AML-193 (cell line): ENCODE measurements around the gene CPS1.
A peak's percentile ranks its signal among the peaks of the same experiment; 100 is the strongest.

ENCODE experiments used
- DNase-seq, 2 experiments: peaks; one replicate each; lab custom pipeline; 2025; lab: John Stamatoyannopoulos, UW

CPS1 gene

GRCh38 chr2:210606001-210606400 is 49.6 kb downstream of the CPS1 start:
- no peak for DNase-seq

- no peak for DNase-seq
These were observed 55.1 kb downstream of the CPS1 start for GRCh38 chr2:210611466-210611865.

DNA sequence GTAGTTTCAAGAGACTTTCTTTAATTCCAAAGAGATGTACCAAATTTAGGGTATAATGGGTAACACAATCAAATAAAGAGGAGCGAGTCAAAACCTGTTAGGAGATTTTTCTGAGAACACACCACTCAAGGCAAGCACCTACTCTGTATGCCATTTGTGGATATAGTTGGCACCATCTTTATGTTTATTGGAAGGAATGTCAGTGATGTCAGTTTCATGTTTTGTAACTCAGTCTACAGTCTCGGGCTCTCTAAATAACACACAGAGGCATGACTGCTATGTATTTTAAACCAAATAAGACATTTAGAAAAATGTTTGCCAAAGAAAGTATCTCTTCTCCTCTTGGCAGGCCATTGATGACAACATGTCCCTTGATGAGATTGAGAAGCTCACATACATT is 59.7 kb downstream of the CPS1 start:
- DNase-seq: no peak

DNA sequence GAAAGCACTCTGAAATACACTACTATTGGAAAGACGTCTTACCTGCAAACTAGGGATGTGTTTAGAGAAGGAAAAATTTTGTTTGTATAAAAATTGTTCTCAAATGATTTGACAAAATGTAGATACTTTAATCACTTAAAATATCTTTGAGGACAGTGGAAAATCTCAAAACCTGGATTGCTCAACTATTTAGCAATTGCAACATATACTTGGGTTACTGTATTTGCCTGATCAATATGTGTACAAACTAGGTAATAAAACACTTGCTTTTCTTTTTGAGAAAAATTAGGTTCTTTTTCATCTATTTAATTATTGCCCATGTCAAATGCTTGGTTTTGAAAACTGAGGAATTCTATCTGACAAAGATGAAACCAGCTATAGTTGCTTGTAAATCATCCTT is 60.9 kb downstream of the CPS1 start:
- DNase-seq: peak in 1 of 2 experiments; percentile 1

- DNase-seq: peak; percentile 34 to 35
These were observed 61.4 kb downstream of the CPS1 start for GRCh38 chr2:210617732-210618330.

DNA sequence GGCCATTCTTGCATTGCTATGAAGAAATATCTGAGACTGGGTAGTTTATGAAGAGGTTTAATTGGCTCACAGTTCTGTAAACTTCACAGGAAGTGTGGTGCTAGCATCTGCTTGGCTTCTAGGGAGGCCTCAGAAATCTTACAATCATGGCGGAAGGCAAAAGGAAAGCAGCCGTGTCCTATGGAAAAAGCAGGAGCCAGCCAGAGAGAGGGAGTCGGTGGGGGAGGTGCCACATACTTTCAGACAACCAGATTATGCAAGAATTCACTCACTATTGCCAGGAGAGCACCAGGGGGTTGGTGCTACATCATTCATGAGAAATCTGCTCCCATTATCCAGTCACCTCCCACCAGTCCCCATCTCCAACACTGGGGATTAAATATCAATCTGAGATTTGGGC is 64.1 kb downstream of the CPS1 start:
- no peak for DNase-seq

DNA sequence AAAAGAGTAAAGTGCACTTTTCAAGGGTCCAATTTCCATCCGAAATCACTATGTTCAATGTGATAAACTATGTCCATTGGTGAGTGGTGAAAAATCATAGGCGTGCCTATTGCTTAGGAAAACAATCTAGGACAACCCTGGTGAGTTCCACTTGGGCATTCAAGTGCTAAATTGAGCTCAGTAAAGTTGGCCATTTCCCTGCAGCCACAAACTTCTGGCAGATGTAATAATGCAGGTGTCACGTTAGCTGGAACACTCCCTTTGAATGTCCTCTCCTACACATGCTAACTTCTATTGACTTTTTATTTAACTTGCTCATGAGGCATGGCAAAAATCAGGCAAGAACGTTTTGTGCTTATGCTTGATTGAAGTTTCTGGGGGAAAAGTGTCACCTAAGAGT is 67.1 kb downstream of the CPS1 start:
- DNase-seq: no peak

DNA sequence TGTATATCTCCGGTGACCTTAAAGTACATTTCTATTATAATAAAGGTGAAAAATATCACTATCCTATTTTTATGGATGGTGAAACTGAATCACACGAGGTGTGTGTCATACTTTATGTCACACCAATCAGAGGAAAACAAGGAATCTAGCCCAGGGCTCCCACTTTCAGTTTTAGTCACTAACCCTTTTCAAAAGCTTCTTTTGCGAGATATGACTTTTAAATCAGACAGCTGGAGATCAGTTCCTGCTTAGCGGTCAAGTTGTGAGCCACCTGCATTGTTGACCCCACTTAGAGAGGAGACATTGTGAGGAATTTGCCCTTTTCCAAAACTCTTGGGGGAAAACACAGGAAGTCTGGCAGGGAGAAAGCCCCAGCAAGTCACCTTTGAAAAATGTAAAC is 70.5 kb downstream of the CPS1 start:
- DNase-seq: no peak

DNA sequence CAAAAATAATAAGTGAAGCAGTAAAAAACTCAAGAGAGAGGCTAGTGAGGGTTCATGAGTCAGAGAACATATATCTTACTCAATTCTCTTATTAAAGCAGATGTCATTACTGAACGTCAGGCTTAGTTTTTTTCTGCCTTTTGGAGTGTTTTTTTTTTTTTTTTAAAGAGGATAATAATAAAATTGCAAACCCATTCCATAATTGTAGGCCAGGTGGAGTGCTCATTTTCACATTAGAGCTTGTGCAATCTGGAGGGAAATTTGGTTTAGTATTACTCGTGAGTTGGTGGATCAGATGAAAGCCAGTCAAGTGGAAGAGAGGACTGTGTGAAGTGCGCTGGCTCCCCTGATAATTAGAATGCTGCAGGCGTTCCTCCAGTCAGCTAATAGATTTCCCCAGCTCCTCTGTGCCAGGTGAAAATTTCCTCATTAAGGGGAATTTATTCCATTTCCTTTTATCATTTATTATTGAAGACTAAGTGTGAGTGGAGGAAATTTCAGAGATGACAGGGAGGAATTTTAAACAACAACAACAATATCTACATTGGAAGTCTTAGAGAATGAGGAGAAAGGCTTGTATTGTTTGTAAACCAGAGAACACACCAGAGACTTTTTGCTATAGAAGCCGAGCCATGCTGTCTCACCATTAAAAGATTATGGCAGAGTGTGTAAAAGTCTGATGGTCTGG is 74.6 kb downstream of the CPS1 start:
- DNase-seq: no peak

GRCh38 chr2:210633699-210634098 is 77.3 kb downstream of the CPS1 start:
- no peak for DNase-seq

- DNase-seq: no peak
These were observed 78.9 kb downstream of the CPS1 start for GRCh38 chr2:210635257-210635656.

- DNase-seq: no peak
These were observed 85.9 kb downstream of the CPS1 start for GRCh38 chr2:210642333-210642732.

DNA sequence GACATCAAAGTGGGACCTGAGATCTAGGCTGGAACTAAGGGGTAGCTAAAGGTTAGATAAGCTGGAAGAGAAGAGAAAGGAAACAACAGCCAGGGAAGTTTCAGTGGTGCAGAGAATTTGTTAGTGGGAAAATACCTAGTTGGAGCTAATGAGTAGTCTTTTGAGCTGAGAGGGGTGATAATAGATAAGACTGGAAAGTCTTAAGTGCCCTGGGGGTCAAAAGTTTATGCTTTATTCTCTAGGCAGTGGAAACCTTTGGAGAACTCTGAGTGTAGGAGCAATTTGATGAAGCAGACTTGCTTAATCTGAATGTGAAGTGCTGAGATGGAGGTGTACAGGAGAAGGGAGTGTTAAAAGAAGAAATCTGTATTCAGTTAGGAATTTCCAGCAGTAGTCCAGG is 90.8 kb downstream of the CPS1 start:
- DNase-seq: no peak

DNA sequence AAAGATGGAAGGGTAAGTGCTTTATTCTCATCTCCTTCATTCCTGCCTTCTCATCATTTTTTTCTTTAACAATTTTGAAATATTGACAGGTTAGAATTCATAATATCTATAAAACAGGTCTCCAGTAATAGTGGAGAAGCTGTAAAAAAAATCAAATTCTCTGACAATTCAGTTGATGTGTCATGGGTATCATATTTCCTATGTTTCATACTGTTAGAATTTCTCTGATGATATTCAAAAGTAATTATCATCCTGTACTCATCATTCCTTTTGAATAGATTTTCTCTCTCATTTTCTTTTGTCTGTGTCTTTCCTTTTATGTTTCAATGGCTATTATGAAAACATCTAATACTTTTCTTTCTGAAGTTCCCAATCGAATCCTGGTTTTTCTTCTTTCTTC is 97.7 kb downstream of the CPS1 start:
- no peak for DNase-seq

- no peak for DNase-seq
These were observed 99.0 kb downstream of the CPS1 start for GRCh38 chr2:210655229-210655975.

DNA sequence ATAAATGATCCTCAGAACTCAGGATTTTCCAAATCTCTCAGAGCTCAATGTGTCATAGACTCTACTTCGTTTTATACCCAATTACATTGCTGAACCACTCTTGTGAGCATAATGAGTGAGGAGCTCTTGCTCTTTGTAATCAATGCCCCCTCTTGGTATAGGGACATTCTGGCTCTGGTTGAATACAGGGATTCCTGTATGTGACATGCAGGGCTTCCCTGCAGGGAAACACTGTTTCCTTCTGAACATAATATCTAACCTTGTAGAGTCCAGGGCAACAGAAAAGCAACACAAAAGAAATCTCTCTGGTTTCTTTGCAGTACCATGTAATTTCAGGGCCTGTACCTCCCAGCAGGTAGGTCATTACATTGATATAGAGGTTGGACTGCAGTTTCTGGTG is 101.5 kb downstream of the CPS1 start:
- DNase-seq: no peak

- DNase-seq: no peak
These were observed 104.4 kb downstream of the CPS1 start for GRCh38 chr2:210660751-210661150.

DNA sequence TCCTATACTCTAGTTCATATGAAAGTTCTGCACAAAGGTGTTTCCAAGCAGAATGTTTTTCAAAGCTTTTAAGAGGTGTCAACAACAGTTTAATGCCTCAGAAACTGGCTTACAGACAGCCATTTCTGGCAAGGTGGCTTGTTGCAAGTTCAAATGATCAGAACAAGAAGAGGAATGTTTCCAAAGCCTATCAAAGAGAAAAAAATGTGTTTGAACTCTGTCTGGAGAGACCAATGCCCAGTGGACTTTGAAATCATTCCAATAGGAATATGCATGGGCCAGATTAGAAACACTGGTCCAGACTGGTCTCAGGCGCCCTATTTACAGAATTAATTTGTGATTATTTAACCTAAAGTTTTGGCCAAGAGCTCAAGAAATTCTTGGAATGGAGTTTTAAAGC is 106.2 kb downstream of the CPS1 start:
- DNase-seq: no peak

DNA sequence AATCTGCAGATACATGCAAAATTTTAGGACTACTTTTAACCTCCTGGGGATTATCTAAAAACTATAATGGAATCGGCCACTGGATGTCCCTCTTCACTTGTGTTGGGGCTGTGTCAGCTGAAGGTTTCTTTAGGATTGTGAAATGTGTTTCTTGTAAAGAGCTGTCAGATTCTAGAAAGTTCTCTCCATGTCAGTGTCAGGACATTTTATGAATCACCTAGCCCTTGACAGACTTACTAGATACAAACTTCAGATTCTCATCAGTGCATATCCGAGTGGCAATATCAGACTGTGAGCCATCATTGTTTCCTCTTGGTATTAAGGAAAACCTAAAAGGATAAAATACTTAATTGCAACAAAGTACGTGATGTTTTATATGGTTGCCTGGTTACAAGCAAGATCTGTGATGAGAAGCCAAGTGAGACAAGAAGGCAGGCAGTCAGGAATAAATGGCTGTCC is 107.3 kb downstream of the CPS1 start:
- peak; percentile 19 to 29 for DNase-seq

DNA sequence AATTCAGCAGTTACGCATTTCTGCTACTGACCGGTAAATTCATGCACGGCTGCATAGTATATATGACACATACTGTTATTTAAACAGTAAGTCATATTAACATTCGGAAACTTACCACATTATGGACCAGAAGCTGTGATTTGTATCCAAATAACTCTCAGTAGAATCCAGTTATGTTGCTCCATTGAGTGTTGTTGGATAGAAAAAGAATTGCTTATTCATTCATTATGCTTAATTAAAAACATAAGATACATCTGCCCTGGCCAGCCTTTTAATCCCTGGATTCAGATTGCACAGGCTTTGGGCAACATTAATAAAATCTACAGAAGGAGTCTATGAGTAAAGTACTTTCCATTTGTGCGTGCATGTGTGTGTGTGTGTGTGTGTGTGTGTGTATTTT is 111.3 kb downstream of the CPS1 start:
- no peak for DNase-seq

- no peak for DNase-seq
These were observed 114.7 kb downstream of the CPS1 start for GRCh38 chr2:210671065-210671464.

DNA sequence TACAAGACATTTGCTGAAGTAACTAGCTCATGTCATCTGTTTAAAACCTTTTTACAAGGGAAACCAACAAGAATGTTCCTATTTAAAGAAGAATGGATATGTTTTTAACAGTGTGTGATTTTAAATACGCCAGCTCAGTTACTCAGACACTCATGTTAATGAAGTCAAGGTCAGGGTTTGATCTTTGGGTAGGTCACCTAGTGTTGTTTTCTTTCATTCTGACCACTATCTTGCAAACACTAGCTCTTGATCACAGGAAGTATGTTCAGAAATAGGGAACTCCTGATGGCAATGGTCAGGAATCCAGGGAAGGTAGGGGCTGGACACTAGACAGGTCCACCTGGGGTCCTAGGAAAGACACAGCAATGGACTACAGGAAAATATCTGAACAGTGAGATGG is 116.7 kb downstream of the CPS1 start:
- DNase-seq: no peak

GRCh38 chr2:210676067-210676466 is 119.7 kb downstream of the CPS1 start:
- no peak for DNase-seq
